Hair follicle dermal papilla cell (primary cell): ENCODE results near the gene CD3D. TPM values are rescaled to one million over a fixed set of nuclear protein-coding genes. Genes with fewer than 3 reads are reported as not detected.

Experiments used
- small RNA-seq: library from RNA; depleted of rRNA; stranded (forward); fragments of <200 nt; gene quantifications from one replicate; pipeline ENCODE3, GENCODE V24; 2012
- total RNA-seq: library from RNA; depleted of rRNA; stranded (reverse); fragments of >200 nt; gene quantifications from 2 replicates; pipeline ENCODE4 v1.2.3, GENCODE V29; 2012

The CD3D gene
- total RNA-seq, result not detected in 2 replicates

DNA sequence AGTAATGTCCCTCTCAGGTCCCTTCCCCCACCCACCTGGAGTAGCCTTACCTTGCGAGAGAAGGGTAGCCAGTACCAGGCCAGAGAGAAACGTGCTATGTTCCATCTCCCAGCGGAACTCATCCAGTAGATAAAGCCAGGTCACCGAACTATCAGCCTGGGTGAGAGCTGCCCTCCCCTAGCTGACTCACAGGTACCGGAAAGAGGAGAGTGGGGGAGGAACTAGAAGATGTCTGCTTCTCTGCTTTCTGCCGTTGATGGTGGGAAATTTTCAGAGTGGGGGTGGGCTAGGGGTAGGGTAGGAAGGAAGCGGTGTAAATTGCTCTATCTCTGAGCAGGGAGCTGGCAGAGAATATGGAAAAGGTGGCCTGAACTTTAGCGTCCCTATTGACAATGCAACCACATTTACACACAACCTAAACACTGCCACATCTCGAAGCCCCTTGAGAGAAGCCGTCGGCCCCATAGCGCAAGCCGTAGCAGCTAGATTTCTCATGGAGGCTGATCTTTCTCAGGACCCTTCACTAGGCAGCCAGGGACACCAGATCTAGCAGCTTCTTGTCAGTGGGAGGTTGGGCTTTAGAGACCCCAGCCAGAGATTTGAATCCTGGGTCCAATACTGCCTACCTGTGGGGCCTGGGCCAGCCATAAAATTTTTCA lies at the start of gene CD3D:
Gene CD3D (minus strand): TSS at position 203 of the 659 bp plus-strand sequence. CDS start 98 bp downstream, at position 105.

DNA sequence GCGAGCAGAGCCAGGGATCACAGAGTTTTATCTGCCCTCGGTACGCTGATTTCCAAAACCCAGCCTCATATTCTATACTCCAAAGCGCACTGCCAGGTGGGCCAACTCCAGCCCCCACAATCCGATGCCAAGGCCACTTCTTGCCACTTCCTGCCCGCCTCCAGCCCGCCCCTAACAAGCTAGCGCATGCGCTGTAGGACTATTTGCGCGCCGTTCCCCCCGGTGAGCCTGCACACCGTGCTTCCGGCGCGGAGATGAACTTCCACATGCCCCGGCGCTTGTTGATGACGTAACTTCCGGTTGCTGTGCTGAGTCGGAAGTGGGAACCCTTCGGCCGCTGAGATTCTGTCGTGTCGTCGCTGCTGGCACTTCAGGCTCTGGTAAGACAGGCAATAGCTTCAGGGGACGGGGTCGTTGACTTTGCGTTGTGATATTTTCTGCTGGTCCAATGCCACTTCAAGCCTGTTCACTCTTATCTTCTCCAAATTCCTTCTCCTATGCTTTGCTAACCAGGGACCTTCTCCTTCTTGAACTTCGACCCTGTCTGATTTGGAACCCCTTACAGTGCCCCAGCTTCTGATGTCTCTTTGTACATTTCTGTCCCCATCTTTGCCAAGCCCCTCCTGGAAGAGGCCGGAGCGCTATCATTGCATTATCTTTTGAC lies 16.9 kb upstream of the CD3D start, which contains the start of gene UBE4A:
Gene UBE4A (plus strand): TSS at position 306 of the 664 bp plus-strand sequence. CDS start 5,481 bp downstream, outside the sequence.

DNA sequence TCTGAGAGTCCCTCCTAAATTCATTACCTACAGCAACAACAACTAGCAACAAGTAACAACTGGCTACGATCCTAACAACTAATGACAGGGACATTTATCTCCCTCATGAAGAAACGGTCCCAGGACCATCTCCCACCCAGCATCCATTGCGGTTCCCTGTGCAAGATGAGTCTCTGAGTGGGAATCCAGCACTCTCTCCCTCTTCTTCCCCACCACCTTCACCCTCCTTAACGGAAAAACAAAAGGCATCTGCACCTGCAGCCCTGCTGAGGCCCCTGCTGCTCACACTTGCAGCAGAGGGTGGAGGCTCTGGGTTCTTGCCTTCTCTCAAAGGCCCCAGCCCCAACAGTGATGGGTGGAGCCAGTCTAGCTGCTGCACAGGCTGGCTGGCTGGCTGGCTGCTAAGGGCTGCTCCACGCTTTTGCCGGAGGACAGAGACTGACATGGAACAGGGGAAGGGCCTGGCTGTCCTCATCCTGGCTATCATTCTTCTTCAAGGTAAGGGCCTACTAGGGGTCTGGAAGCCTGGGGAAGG lies 1.5 kb upstream of the CD3D start, which contains the start of gene CD3G:
Gene CD3G (plus strand): TSS at position 364 of the 535 bp plus-strand sequence. CDS start 80 bp downstream, at position 444.

DNA sequence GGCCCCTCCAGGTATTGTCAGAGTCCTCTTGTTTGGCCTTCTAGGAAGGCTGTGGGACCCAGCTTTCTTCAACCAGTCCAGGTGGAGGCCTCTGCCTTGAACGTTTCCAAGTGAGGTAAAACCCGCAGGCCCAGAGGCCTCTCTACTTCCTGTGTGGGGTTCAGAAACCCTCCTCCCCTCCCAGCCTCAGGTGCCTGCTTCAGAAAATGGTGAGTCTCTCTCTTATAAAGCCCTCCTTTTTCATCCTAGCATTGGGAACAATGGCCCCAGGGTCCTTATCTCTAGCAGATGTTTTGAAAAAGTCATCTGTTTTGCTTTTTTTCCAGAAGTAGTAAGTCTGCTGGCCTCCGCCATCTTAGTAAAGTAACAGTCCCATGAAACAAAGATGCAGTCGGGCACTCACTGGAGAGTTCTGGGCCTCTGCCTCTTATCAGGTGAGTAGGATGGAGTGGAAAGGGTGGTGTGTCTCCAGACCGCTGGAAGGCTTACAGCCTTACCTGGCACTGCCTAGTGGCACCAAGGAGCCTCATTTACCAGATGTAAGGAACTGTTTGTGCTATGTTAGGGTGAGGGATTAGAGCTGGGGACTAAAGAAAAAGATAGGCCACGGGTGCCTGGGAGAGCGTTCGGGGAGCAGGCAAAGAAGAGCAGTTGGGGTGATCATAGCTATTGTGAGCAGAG lies 37.8 kb downstream of the CD3D start, which contains the start of gene CD3E:
Gene CD3E (plus strand): TSS at position 163 of the 681 bp plus-strand sequence. CDS start 223 bp downstream, at position 386.

Small RNA genes lying within 50 kb of the gene (small RNA-seq; reads per million reads assigned to genes)
- not detected for gene AP001582.1

Other genes with a start within 250 kb of the CD3D start
- gene SCN4B, start 189.9 kb downstream of the CD3D start, total RNA-seq, result under 0.01 TPM in 1 of 2 replicates, not detected in the other
- gene SCN2B, start 166.1 kb downstream of the CD3D start, total RNA-seq, result under 0.01 TPM in 2 replicates
- not detected in 2 replicates for gene JAML, start 117.7 kb downstream of the CD3D start, total RNA-seq
- gene MPZL3, start 90.3 kb downstream of the CD3D start, total RNA-seq, result 0.49 and 0.97 TPM in 2 replicates
- 0.12 TPM in 1 of 2 replicates, not detected in the other for gene MPZL2, start 78.4 kb downstream of the CD3D start, total RNA-seq
- gene CD3E, start 38.0 kb downstream of the CD3D start, total RNA-seq, result not detected in 2 replicates
- gene CD3G, start 1.6 kb upstream of the CD3D start, total RNA-seq, result not detected in 2 replicates
- gene UBE4A, start 16.9 kb upstream of the CD3D start, total RNA-seq, result 62.4 and 66.4 TPM in 2 replicates
- gene ATP5MG, start 58.9 kb upstream of the CD3D start, total RNA-seq, result 18.2 and 24.9 TPM in 2 replicates
- 35.8 and 44.9 TPM in 2 replicates for gene KMT2A, start 93.8 kb upstream of the CD3D start, total RNA-seq
- 0.24 and 1.3 TPM in 2 replicates for gene TTC36, start 184.8 kb upstream of the CD3D start, total RNA-seq
- 27.7 and 29.0 TPM in 2 replicates for gene TMEM25, start 188.5 kb upstream of the CD3D start, total RNA-seq
- gene IFT46, start 223.2 kb upstream of the CD3D start, total RNA-seq, result 28.1 and 28.7 TPM in 2 replicates
- 203 and 210 TPM in 2 replicates for gene ARCN1, start 229.7 kb upstream of the CD3D start, total RNA-seq